Measurements from ENCODE around the gene SLC43A2.

Gene SLC43A2

GRCh38 chr17:1643293-1643998, 14.8 kb upstream of the SLC43A2 start:
- peak; percentile 51 to 52 for DNase-seq

- no peak for DNase-seq
These were observed 12.4 kb upstream of the SLC43A2 start for GRCh38 chr17:1641065-1641403.

DNA sequence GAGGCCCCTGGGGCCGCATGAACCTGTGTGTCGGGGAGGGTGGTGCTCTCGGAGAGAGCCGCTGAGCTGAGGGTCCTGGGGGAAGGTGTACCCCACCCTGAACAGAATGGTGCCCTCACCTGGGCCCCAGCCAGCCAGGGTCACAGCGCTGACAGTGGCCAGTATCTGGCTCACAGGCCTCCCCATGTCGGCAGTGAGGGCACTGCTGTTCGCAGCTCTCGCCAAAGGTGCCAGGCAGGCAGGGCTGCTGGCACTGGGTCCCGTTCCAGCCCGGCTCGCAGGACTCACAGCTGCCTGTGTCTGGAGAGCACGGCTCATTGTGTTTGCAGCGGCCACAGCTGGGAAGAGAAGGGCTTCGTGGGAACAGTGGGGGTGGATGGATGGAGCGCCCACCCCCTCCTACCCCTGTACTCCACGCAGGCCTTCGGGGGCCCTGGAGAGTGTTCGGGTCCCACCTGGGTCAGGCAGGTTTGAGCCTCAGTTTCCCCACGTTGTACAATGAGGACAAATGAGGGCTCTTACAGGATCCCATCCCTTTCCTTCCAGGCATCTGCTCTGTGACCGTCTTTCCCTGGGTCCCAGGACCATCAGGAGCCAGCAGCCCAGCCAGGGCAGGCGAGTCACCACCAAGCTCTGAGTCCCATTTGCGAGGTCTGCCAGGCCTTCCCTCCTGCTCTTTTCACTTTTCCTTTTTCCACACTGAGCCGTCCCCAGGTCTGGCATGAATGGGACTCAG, 11.9 kb upstream of the SLC43A2 start:
- DNase-seq = no peak

- DNase-seq = no peak
These were observed 11.0 kb upstream of the SLC43A2 start for GRCh38 chr17:1639549-1640180.

DNA sequence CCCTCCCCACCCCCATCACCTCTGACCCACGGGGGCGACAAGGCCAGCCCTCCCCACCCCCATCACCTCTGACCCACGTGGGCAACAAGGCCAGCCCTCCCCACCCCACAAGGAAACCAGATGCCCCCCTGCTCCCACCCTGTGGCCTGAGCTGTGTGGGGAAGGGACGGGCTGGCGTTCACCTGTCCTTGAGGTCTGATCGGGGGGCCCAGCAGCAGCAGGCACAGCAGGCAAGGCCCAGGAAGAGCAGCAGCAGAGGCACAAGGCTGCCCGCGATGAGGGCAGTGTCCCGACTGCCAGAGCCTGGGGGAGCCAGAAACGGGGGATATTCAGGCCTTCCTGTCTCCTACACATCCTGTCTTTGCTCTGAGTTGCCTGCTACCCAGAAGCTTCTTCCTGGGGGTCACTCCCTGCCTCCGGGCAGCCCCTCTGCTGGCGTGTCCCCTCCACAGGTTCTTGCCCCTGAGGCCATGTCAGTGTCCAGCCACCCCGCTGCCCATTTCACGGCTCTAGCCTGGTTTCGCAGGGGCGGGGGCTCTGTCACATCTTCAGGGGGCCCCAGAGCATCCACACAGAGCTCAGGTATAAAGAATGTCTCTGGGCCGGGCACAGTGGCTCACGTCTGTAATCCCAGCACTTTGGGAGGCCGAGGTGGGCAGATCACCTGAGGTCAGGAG, 10.1 kb upstream of the SLC43A2 start:
- DNase-seq = no peak

- no peak for DNase-seq
These were observed 9.5 kb upstream of the SLC43A2 start for GRCh38 chr17:1638171-1638590.

- no peak for DNase-seq
These were observed 8.2 kb upstream of the SLC43A2 start for GRCh38 chr17:1636732-1637285.

DNA sequence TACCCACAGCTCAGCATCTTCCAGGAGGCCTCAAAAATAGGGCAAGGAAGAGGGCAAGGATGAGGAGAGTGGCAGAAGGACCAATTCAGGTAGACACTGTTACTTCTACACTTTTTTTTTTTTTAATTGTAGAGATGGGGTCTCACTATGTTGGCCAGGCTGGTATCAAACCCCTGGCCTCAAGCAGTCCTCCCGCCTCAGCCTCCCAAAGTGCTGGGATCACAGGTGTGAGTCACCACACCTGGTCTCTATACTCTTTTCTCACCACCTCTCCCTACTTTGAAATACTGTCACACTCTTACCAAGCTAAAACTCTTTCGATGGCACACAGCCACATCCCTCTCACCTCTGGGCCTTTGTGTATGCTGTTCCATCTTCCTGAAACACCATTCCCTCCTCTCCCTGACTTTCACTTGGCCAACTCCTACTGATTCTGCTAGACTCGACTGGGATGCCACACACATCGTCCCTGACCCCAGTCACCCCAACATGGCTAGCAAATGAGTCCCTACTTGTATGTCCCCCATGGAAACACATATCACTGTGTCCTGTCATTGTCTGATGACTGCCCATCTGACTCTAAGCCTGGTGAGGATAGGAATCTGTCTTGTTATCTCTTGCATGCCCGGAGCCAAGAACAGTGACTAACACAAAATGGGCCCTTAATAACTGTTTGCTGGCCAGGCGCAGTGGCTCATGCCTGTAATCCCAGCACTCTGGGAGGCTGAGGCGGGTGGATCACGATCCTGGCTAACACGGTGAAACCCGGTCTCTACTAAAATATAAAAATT, 7.2 kb upstream of the SLC43A2 start:
- DNase-seq = no peak

GRCh38 chr17:1634841-1635650, 6.4 kb upstream of the SLC43A2 start:
- no peak for DNase-seq

DNA sequence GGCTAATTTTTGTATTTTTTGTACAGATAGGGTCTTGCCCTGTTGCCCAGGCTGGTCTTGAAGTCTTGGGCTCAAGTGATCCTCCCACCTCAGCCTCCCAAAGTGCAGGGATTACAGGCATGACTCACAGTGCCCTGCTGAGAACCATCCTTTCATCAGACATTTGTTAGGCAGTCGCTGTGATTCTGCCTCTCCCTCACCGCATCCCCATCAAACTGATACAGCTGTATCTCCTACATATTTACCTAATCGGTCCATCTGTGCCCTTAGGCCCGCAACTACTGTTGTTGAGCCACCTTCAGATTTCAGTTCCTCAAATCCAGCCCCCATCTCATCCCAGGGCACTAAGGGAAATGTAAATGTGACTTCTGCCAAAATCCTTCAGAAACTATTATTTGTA, 2.0 kb upstream of the SLC43A2 start:
- no peak for DNase-seq

- peak; percentile 64 to 75 for DNase-seq
These were observed 1.1 kb upstream of the SLC43A2 start for GRCh38 chr17:1629504-1630310.

DNA sequence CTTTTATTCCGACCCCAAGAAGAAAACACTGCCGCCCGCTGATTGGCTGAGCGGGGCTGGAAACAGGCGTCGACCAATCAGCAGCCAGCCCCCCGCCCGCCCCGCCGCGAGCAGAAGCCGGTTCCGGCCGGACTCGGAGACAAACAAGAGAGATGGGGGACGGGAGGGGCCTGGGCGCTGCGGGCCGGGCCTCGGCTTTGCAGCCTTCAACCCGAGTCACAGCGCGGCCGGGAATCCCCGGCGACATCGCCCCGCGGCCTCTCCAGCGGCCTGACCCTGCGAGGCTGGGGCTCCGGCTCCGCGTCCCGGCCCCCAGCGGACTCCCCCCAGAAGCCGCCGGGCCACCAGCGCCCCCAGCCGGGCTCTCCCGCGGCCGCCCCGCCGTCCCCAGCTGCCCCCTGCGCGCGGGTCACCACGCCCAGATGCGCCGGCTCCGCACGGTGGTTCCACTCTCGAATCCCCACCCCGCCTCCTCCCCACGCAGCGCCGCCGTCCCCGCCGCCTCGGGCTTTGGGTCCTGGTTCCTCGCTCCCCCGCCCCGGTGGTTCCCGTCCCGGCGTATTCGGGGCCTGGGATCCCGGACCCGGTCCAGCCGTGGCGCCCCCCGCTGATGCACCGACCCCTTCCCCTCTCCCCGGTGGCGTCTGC, 346 bp upstream of the SLC43A2 start:
- DNase-seq = peak; percentile 83 to 88

- DNase-seq = no peak
These were observed 1.3 kb downstream of the SLC43A2 start for GRCh38 chr17:1627182-1627981.

DNA sequence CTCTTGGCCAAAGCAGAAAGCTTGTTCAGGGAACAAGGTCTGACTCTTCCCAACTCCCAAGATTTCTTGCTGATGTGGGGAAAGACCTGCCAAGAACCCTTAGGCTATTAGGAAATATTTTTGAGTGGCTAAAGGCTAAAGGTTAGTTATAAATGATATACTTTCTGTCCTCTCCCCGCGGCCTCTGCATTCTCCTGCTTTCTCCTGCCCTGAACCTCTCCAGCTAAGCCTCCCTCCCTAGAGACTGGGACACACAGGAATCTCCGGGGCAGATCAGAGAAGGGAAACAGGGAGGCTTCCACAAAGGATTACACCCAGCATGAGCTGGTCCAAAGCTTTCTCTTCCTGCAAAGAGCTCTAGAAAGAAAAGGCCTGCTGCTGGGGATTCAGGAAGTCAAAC, 2.3 kb downstream of the SLC43A2 start:
- no peak for DNase-seq

DNA sequence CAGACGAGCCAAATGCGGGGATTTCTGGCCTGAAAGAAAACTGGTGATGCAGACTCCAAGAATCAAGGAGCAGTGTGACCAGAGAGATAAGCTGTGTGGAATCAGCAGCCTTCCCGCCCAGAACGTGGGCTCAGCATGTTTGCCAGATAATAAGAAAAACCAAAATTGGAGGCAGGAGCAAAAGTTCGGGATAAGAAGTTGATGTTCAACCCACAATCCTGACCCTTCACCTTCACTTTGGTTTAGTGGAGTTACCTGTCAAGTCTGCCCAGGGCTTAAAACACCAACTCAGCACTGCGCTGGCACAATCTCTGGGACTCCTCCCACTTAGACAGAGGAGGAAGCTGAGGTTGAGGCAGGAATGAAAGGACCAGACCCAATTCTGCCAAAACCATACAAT, 3.1 kb downstream of the SLC43A2 start:
- no peak for DNase-seq

- DNase-seq = no peak
These were observed 3.6 kb downstream of the SLC43A2 start for GRCh38 chr17:1625053-1625452.

DNA sequence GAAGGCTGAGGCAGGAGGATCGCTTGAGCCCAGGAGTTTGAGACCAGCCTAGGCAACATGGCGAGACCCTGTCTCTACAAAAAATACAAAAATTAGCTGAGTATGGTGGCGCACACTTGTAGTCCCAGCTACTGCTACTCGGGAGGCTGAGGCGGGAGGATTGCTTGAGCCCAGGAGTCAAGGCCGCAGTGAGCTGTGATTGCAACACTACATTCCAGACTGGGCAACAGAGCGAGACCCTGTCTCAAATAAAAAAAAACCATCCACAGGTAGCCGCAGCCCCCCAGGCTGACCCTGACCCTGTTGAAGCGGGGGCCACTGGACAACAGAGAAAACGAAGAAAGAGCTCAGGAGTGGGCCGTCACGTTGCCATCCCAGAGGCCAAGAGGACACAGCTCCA, 4.0 kb downstream of the SLC43A2 start:
- DNase-seq = no peak

DNA sequence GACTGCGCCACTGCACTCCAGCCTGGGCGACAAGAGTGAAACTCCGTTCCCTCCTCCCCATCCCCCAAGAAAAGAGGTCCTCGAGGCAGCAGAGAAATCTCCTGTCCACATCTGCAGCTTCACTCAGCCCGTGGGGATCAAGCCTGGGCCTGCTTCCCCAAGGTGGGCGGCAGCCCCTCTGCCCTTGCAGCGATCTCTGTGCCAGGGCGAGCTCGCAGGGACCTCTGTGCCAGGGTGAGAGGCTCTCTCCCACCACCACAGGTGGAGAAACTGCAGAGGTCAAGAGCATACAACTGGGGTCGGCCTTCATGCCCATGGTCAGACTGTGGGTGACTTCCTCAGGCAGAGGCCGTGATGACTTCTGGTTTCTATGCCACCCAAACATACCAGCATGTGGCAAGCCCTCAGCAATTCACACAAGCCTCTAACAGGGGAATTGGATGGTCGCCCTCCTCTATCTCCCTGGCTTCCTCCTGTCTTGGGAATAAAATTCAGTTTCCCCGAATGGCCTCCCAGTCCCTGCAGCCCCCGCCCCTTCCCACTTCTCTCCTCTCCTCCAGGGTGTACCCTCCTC, 5.5 kb downstream of the SLC43A2 start:
- no peak for DNase-seq
